ENCODE results near the gene DES. TPM values are rescaled to one million over a fixed set of nuclear protein-coding genes. Genes with fewer than 3 reads are reported as not detected.

The DES gene
- total RNA-seq, 1 donor from 2014 or later, result 15,954 TPM

DNA sequence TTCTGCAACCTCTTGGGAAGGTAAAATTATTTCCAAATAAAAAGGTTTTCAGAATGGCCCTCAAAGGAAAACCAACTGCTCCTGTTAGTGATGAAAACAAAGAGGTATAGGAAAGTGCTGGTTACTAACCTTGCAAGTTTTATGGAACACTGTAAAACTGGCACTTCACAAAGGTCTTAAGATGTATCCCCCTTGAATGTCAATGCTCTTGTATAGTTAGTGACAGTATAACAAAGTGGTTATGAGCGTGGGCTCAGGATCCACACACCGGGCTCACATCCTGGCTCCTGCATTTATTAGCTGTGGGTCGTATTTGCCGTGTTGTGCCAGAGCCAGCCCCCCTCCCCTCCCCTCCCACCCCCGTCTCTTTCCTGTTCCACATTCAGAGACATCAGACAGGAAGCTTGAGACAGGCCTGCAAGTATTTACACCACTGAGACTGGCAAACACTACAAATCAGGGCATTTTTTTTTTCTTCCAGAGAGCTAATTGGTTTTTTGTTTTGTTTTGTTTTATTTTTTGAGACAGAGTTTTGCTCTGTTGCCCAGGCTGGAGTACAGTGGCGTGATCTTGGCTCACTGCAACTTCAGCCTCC lies 21.2 kb upstream of the DES start:
- H3K4me3 ChIP-seq, result no peak overlapping the region
- H3K9me3 ChIP-seq (replicated peaks), result no peaks in the 10 kb centered on the region
- DNase-seq, result no peak
- no peak overlapping the region for H3K27ac ChIP-seq (replicated peaks)
- H3K27me3 ChIP-seq (ENCODE audit: low read depth), result no peaks in the 10 kb centered on the region
- intact Hi-C loops (cut with micrococcal nuclease), result no loop called here
- H3K4me1 ChIP-seq, result no peaks in the 10 kb centered on the region
- TF ChIP-seq, protein P1, sequence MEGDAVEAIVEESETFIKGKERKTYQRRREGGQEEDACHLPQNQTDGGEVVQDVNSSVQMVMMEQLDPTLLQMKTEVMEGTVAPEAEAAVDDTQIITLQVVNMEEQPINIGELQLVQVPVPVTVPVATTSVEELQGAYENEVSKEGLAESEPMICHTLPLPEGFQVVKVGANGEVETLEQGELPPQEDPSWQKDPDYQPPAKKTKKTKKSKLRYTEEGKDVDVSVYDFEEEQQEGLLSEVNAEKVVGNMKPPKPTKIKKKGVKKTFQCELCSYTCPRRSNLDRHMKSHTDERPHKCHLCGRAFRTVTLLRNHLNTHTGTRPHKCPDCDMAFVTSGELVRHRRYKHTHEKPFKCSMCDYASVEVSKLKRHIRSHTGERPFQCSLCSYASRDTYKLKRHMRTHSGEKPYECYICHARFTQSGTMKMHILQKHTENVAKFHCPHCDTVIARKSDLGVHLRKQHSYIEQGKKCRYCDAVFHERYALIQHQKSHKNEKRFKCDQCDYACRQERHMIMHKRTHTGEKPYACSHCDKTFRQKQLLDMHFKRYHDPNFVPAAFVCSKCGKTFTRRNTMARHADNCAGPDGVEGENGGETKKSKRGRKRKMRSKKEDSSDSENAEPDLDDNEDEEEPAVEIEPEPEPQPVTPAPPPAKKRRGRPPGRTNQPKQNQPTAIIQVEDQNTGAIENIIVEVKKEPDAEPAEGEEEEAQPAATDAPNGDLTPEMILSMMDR (IDR thresholded peaks at IDR 0.05; ENCODE audit: borderline replicate concordance), result no peak
- H3K36me3 ChIP-seq, result no peaks in the 10 kb centered on the region

DNA sequence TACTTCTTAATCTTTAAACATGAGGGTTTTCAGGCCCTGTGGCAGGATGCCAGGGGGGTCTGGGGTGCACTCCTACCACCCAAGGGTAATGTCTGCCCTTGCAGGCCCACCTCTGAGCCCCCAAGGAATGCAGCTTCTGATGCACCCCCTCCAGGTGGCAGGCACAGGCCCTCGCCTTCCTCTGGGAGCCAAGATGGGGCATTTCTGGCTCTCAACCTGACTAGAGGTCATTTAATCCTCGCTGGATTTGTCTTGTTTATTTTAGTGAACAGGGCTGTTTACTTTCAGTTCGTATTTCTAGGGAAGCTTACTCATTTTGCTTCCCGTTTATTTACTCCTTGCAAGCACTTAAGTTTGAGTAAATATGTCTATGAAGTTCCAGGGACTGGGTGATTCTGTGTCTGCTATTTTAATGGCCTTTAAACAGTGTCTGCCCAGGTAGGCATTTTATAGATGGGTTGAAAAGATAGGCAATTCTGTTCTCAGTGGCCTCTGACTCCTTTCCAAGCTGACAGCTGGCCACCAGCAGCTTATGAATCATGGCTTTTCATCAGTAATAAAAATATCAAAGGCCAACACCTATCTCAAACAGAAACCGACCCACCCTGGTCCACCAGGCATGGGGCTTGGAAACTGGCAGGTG lies 19.3 kb upstream of the DES start:
- intact Hi-C loops (cut with micrococcal nuclease), result no loop called here
- peaks cover 13% of the 10 kb centered on the region for H3K4me1 ChIP-seq
- TF ChIP-seq, protein P1 (IDR thresholded peaks at IDR 0.05; ENCODE audit: borderline replicate concordance), result no peak
- no peak overlapping the region for H3K27ac ChIP-seq (replicated peaks)
- H3K9me3 ChIP-seq (replicated peaks), result no peaks in the 10 kb centered on the region
- no peak for DNase-seq
- H3K4me3 ChIP-seq, result no peak overlapping the region
- H3K27me3 ChIP-seq (ENCODE audit: low read depth), result no peaks in the 10 kb centered on the region
- H3K36me3 ChIP-seq, result no peaks in the 10 kb centered on the region

DNA sequence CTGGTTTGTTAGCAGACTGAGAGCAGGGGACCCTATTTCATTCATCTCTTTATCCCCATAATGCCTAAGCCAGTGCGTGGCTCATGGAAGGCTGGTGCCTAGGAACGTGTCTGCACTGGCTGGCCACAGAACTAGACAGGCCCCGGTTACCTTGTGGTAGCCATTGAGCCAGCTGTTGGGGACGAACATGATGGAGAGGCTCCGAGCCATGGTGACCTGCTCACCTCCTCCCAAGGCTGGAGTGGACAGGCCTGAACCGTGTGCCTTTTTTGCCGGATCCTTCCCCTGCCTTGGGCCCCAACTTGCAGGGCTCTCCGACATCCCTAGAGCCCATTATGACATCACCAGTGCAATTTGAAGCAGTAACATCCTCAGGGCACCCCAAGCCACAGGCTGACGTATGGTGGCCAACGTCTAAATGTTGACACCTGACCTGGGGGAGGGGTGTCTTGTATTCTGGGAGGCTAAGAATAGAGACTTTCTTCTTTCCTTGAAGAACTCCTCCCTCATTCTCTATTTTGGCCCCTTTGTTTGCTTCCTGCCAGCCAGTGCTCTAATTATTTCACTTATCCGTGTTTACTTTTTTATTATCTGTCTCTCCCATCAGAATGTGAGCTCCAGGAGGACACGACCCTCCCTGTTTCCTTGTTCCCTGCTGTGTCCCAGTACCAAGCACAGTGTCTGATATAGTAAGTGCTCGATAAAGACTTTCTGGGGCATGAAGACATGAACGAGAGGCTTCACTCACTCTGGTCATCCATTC lies 18.3 kb upstream of the DES start:
- TF ChIP-seq, protein P1 (IDR thresholded peaks at IDR 0.05; ENCODE audit: borderline replicate concordance), result no peak
- Histone ChIP-seq H3K9me3 (replicated peaks) (no peaks in the 10 kb centered on the region), H3K27me3 (ENCODE audit: low read depth) (peaks cover 7% of the 10 kb centered on the region), H3K36me3 (no peaks in the 10 kb centered on the region), H3K4me1 (peaks cover 22% of the 10 kb centered on the region), H3K4me3 (no peak overlapping the region), H3K27ac (replicated peaks) (no peak overlapping the region)
- intact Hi-C loops (cut with micrococcal nuclease), result loop anchor here (5.0 kb wide), 1 partner anchor 132 kb away; no protein-coding TSS in a partner anchor
- no peak for DNase-seq

DNA sequence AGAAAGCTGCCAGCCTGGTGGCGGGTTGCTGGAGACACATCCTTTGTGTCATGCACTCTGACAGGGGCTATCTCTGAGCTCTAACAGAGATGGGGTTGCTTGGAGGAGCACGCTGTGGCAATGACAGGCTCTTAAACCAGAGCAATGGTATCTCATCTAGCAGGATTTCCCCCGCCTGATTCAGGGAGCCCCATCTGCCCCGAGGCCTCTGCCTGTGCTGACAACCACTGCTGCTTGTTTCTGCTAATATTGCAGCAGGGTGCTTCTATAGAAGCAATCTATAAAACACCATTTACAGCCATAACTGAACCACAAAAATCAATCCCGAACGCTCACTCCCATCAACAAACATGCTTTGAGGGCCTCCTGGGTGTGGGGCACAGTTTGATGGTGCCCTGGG lies 17.6 kb upstream of the DES start:
- Histone ChIP-seq H3K36me3 (no peaks in the 10 kb centered on the region), H3K27ac (replicated peaks) (no peak overlapping the region), H3K9me3 (replicated peaks) (no peaks in the 10 kb centered on the region), H3K27me3 (ENCODE audit: low read depth) (peaks cover 14% of the 10 kb centered on the region), H3K4me3 (no peak overlapping the region), H3K4me1 (peaks cover 22% of the 10 kb centered on the region)
- intact Hi-C loops (cut with micrococcal nuclease), result loop anchor here (5.0 kb wide), 1 partner anchor 132 kb away; no protein-coding TSS in a partner anchor
- no peak for DNase-seq
- TF ChIP-seq, protein P1 (IDR thresholded peaks at IDR 0.05; ENCODE audit: borderline replicate concordance), result no peak

DNA sequence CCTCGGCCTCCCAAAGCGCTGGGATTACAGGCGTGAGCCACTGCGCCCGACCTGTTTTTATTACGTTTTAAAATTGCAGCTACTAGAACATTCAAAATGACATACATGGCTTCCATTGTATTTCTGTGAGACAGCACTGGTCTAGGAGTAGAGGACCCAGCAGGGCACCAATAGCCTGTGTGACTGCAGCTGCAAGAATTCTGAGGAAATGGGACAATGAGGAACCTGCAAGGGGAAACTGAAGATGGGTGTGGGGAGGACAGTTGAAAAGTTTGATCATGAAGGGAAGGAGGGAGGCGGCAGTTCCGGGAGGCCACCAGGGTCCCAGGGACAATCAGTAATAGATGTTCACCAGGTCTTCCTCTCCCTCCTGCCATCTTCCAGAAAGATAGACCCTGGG lies 16.6 kb upstream of the DES start:
- TF ChIP-seq, protein P1 (IDR thresholded peaks at IDR 0.05; ENCODE audit: borderline replicate concordance), result no peak
- Histone ChIP-seq H3K27ac (replicated peaks) (no peak overlapping the region), H3K4me1 (peaks cover 32% of the 10 kb centered on the region), H3K27me3 (ENCODE audit: low read depth) (peaks cover 14% of the 10 kb centered on the region), H3K9me3 (replicated peaks) (no peaks in the 10 kb centered on the region), H3K36me3 (no peaks in the 10 kb centered on the region), H3K4me3 (no peak overlapping the region)
- DNase-seq, result no peak
- intact Hi-C loops (cut with micrococcal nuclease), result loop anchor here (5.0 kb wide), 1 partner anchor 131 kb away; no protein-coding TSS in a partner anchor
